Small intestine (tissue), 7 donors: ENCODE measurements around the gene GRAMD1B. TPM values are rescaled to one million over a fixed set of nuclear protein-coding genes. Genes with fewer than 3 reads are reported as not detected.
A peak's percentile ranks its signal among the peaks of the same experiment; 100 is the strongest.
"Not testable (repeated sequence)": the region's sequence is repeated elsewhere in the genome, so short reads cannot be mapped to it uniquely, and the experiment has no call there.

Experiments used
- DNase-seq, 2 donors: peaks; one replicate each; pipeline versions ENCODE4 v3.0.0 to v3.0.0-alpha.2; 2013
- FAIRE-seq: peaks from 2 replicates; lab custom pipeline; 2012; peaks lifted over from hg19 to GRCh38; lab: Jason Lieb, UNC
- H3K27ac ChIP-seq, 3 donors: one replicate each; pipeline ENCODE4 v1.5.1; 2013; ENCODE audit warnings: low read length in 2 of 3, mild to moderate bottlenecking in 2 of 3, control low read depth in 1 of 3, inconsistent platforms in 1 of 3, low read depth in 1 of 3, moderate library complexity in 1 of 3
- H3K27me3 ChIP-seq, 3 donors: one replicate each; pipeline ENCODE4 v1.6.1; 2013; ENCODE audit warnings: low read length in 3 of 3, inconsistent platforms in 1 of 3; ENCODE audit not compliant: control insufficient read depth in 3 of 3, insufficient read depth in 3 of 3
- H3K36me3 ChIP-seq, 3 donors: one replicate each; pipeline ENCODE4 v1.6.1; 2013; ENCODE audit warnings: low read length in 3 of 3, inconsistent platforms in 1 of 3, low read depth in 1 of 3, mild to moderate bottlenecking in 1 of 3, moderate library complexity in 1 of 3; ENCODE audit not compliant: control insufficient read depth in 3 of 3, insufficient read depth in 2 of 3
- H3K4me1 ChIP-seq, 3 donors: one replicate each; pipeline ENCODE4 v1.6.1; 2013; ENCODE audit warnings: low read length in 2 of 3, inconsistent platforms in 1 of 3, low read depth in 1 of 3, mild to moderate bottlenecking in 1 of 3, moderate library complexity in 1 of 3; ENCODE audit not compliant: control insufficient read depth in 3 of 3, insufficient read depth in 2 of 3
- H3K4me3 ChIP-seq, 3 donors: one replicate each; pipeline ENCODE4 v1.5.1; 2013; ENCODE audit warnings: low read length in 3 of 3, control low read depth in 1 of 3, inconsistent platforms in 1 of 3, low read depth in 1 of 3, mild to moderate bottlenecking in 1 of 3, moderate library complexity in 1 of 3
- H3K9me3 ChIP-seq, 2 donors: one replicate each; pipeline ENCODE4 v1.6.1; 2013; ENCODE audit warnings: low read depth in 1 of 2, low read length in 1 of 2; ENCODE audit not compliant: control insufficient read depth in 2 of 2, insufficient read depth in 1 of 2
- WGBS, 3 donors: extraction: QIAGEN DNeasy Blood & Tissue Kit; methylation state at CpG; one replicate each; pipeline ENCODE4 v1.1.7; 2013; 5-methylcytosine and 5-hydroxymethylcytosine counted together
- polyA plus RNA-seq, 4 donors: library from polyadenylated mRNA; stranded (reverse) in 3 of 4; unstranded in 1 of 4; fragments of 200-250 nt in 3 of 4; fragments of 120-200 nt in 1 of 4; gene quantifications; one replicate each; pipeline versions ENCODE4 v1.2.1 to v1.2.3, GENCODE V29; 2013
- donor health status: healthy with polysubstance abuse.
- donor health status: control.
- donor health status: control.
- donor health status: Bipolar disorder and iron deficiency.
- donor health status: healthy.

Gene GRAMD1B
- polyA plus RNA-seq, 4 donors = 37.8 to 75.6 (median 57.7) TPM

- Histone ChIP-seq H3K9me3 (peaks cover 0 to 3% of the 10 kb centered on the region in 2 donors), H3K4me1 (no peaks in the 10 kb centered on the region), H3K27me3 (no peaks in the 10 kb centered on the region), H3K27ac (no peak overlapping the region), H3K36me3 (peaks cover 0 to 9% (median 2%) of the 10 kb centered on the region in 3 donors), H3K4me3 (no peak overlapping the region)
- WGBS, 3 donors = 73 to 80% (median 78%) methylated on average over 9 of the region's 9 CpGs
- no peak for DNase-seq
- no peak for FAIRE-seq
These were observed 88.5 kb downstream of the GRAMD1B start for GRCh38 chr11:123518496-123519054.

GRCh38 chr11:123519055-123519796 lies 89.2 kb downstream of the GRAMD1B start:
- Histone ChIP-seq H3K4me1 (no peaks in the 10 kb centered on the region), H3K36me3 (peaks cover 0 to 9% (median 2%) of the 10 kb centered on the region in 3 donors), H3K9me3 (peaks cover 0 to 3% of the 10 kb centered on the region in 2 donors), H3K4me3 (no peak overlapping the region), H3K27me3 (no peaks in the 10 kb centered on the region), H3K27ac (no peak overlapping the region)
- FAIRE-seq (no peak), DNase-seq (no peak)
- WGBS, 3 donors = 61 to 78% (median 74%) methylated on average over 11 of the region's 11 CpGs

- no peak overlapping the region for H3K4me3 ChIP-seq
- FAIRE-seq (no peak), DNase-seq (no peak)
- H3K9me3 ChIP-seq = peaks cover 0 to 3% of the 10 kb centered on the region in 2 donors
- H3K27me3 ChIP-seq = no peaks in the 10 kb centered on the region
- peaks cover 0 to 6% (median 2%) of the 10 kb centered on the region in 3 donors for H3K36me3 ChIP-seq
- H3K4me1 ChIP-seq = no peaks in the 10 kb centered on the region
- no peak overlapping the region for H3K27ac ChIP-seq
- 80 to 93% (median 90%) methylated on average over 7 of the region's 7 CpGs for WGBS, 3 donors
These were observed 89.7 kb downstream of the GRAMD1B start for GRCh38 chr11:123519797-123520193.

- not testable (repeated sequence) for DNase-seq, H3K36me3 ChIP-seq, H3K9me3 ChIP-seq, FAIRE-seq, H3K4me1 ChIP-seq, H3K4me3 ChIP-seq, H3K27me3 ChIP-seq, H3K27ac ChIP-seq
- 97 to 98% (median 98%) methylated on average over 6 of the region's 6 CpGs for WGBS, 3 donors
These were observed 90.4 kb downstream of the GRAMD1B start for GRCh38 chr11:123520476-123520875.

GRCh38 chr11:123521001-123521400 lies 90.9 kb downstream of the GRAMD1B start:
- H3K4me1 ChIP-seq = no peaks in the 10 kb centered on the region
- peaks cover 0 to 14% (median 2%) of the 10 kb centered on the region in 3 donors for H3K36me3 ChIP-seq
- WGBS, 3 donors = 92 to 97% (median 94%) methylated on average over 3 of the region's 3 CpGs
- no peak overlapping the region for H3K27ac ChIP-seq
- no peaks in the 10 kb centered on the region for H3K27me3 ChIP-seq
- FAIRE-seq (no peak), DNase-seq (no peak)
- peaks cover 0 to 3% of the 10 kb centered on the region in 2 donors for H3K9me3 ChIP-seq
- no peak overlapping the region for H3K4me3 ChIP-seq

- FAIRE-seq = no peak
- WGBS, 3 donors = 83 to 97% (median 93%) methylated on average over 3 of the region's 3 CpGs
- DNase-seq = no peak
These were observed 91.9 kb downstream of the GRAMD1B start for GRCh38 chr11:123521930-123522329.

GRCh38 chr11:123523539-123523938 lies 93.5 kb downstream of the GRAMD1B start:
- peak in 1 of 2 donors; percentile 37 for DNase-seq
- H3K27ac ChIP-seq = no peak overlapping the region
- no peaks in the 10 kb centered on the region for H3K4me1 ChIP-seq
- H3K9me3 ChIP-seq = peaks cover 0 to 3% of the 10 kb centered on the region in 2 donors
- WGBS, 3 donors = 43 to 71% (median 46%) methylated on average over 2 of the region's 2 CpGs
- no peak for FAIRE-seq
- no peak overlapping the region for H3K4me3 ChIP-seq
- H3K27me3 ChIP-seq = no peaks in the 10 kb centered on the region
- peaks cover 0 to 21% (median 2%) of the 10 kb centered on the region in 3 donors for H3K36me3 ChIP-seq

More at GRCh38 chr11:123521930-123522329, 91.9 kb downstream of the GRAMD1B start:
- Histone ChIP-seq H3K36me3 (peaks cover 0 to 18% (median 2%) of the 10 kb centered on the region in 3 donors), H3K4me1 (no peaks in the 10 kb centered on the region), H3K4me3 (no peak overlapping the region), H3K27me3 (no peaks in the 10 kb centered on the region), H3K27ac (no peak overlapping the region), H3K9me3 (peaks cover 0 to 3% of the 10 kb centered on the region in 2 donors)

- Histone ChIP-seq H3K27ac (no peak overlapping the region), H3K4me1 (no peaks in the 10 kb centered on the region), H3K9me3 (no peaks in the 10 kb centered on the region), H3K4me3 (no peak overlapping the region), H3K27me3 (no peaks in the 10 kb centered on the region), H3K36me3 (peaks cover 0 to 17% (median 1%) of the 10 kb centered on the region in 3 donors)
- DNase-seq (no peak), FAIRE-seq (no peak)
- WGBS, 3 donors = 44 to 52% (median 50%) methylated on average over 7 of the region's 7 CpGs
These were observed 95.0 kb downstream of the GRAMD1B start for GRCh38 chr11:123525097-123525496.
